NCI-H2107 treated with DMSO at 0.1 percent for 48 hours (cell line): ENCODE data around the gene FNIP2.
A peak's percentile ranks its signal among the peaks of the same experiment; 100 is the strongest.

Source experiments
- DNase-seq: peaks from one replicate; lab custom pipeline; 2025; ENCODE audit not compliant: unreplicated experiment; lab: John Stamatoyannopoulos, UW

The FNIP2 gene

DNA sequence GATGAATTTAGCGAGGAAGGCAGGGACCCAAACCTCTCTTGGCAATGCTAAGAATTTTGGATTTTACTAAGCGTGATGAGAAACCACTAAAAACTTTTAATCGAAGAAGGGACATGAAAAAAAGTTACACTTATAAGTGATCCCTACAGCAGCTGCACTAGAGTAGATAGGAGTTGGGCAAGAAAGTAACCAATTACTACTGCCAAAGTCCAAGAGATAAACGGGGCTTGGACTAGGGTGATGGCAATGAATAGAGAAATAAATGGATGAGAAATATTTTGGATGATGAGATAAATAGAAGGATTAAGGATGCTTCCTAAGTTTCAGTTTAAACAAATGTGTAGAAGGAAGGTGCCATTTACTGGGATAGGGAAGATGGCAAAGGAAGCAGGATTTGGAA, 6.3 kb upstream of the FNIP2 start:
- DNase-seq: no peak

DNA sequence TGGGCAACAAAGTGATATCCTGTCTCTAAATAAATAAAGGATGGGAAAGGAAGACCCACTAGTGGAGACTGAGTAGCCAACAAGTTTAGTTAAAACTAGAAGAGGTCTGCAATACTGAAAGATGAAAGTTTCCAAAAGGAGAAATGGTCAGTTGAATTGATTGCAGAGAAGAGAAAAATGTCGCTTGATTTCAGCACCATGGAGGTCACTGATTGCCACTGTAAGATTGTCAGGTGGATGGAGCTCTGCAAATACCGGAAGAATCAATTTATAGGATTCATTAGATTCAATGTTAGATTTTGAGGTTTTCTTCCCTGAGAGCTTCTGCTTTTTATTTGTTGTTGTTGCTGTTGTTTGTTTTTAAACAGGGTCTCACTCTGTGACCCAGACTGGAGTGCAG, 5.4 kb upstream of the FNIP2 start:
- no peak for DNase-seq

DNA sequence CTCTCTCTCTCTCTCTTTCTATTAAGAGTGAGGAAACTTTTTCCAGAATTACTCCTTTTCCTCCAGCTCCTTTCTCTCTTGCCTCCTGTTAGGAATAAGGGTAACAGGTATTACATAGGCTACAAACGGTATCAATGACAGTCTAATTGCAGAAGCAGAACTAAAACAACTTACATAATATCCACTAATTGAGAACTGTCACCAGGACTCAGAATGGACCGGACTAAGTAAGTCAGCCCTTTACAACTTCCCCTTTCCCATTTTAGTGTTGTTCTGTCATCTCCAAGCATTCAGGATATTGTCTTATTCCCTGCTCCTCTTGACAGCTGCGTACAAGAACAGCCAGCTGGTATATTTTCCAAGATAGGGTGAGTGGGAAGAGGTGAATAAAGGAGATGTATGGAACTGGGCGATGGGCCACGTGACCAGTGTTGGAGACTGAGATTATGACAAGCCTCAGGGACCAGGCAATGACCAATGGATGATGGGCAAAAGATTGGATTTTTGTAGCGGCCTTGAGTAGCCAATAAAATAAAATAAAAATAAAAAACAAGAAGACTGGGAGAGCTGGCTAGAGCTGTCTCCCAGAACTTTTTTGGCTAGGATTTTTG, 2.3 kb upstream of the FNIP2 start:
- DNase-seq: no peak

DNA sequence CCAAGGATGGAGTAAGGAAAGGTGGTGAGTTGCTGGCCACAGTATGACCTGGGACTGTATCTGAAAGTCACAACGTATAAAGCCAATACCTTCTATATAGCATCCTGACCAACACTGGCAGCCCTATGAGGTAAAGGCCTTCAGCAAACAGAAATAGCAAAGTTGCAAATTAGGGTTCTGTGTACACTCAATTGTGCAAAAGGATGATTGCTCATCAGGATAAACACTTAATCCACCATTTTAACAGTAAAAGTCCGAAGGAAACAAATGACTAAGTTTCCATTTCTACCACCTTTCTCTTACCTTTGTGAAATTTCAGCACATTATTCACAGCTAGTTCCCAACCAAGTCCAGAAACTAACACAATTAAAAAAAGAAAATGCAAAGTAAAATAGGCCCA, 1.4 kb upstream of the FNIP2 start:
- DNase-seq: no peak

DNA sequence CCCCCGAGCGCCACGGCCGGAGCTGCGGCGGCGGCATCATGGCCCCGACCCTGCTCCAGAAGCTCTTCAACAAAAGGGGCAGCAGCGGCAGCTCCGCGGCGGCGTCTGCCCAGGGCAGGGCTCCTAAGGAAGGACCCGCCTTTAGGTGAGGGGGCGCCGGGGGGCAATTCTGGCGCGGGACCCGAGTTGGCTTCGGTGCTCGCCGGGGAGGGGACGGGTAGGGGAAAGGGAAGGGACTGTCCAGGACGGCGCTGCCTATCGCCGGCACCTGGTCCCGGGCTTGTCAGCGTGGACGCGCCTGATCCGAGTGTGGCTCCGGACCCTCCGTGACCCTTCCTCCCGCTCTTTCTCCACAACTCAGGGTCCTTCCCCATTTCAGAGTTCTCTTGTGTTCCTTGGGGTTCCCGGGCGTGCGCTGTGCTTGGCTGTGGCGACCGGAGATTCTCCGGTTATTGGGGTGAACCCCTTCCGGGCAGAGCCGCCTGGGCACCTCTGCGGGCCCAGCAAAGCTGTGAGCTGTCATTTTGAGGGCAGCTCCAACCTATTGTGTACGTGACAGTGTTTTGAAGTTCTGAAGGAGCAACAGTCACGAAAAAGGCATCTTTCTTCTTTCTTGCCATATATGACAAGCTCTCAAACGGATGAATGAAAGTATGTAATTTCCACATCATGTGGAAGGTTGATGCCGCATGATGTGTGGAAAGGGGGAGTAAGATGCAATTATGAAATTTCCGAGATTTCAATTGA, 522 bp downstream of the FNIP2 start:
- DNase-seq: no peak

DNA sequence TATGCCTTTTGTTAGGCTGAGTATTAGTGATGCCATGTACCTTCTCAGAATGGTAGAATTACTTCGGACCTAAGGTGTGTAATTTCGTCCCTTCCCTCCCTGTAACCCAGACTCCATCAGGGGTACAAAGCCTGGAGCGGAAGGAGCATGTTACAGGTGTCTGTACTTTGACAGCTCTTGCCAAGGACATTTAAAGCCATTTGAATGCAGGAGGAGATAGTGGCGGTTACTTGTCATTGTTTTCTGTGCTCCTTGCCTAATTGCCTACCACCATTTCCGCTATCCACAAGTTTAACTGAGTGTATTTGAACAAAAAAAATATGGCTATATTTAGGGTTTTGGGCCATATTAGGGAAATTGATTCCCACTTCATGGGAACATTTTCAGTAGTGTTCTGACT, 1.8 kb downstream of the FNIP2 start:
- DNase-seq: no peak

DNA sequence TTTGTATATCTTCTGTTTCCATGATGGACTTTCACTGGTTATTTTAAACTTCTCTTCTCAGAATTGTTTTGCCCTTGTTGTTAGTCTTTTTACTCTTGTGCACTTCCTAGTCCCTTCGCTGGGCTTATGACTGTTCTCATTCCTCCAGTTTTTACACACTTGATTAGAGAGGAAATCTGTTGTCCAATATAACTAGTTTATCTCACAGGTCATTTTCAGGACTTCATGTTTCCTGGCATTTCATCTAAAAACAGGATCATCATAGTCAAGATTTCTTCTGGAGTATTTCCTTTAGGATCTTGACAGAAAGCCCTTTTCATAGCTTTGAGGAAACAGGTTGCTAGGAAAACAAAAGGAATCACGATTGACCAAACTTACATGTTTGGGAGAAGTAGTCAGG, 3.0 kb downstream of the FNIP2 start:
- no peak for DNase-seq

DNA sequence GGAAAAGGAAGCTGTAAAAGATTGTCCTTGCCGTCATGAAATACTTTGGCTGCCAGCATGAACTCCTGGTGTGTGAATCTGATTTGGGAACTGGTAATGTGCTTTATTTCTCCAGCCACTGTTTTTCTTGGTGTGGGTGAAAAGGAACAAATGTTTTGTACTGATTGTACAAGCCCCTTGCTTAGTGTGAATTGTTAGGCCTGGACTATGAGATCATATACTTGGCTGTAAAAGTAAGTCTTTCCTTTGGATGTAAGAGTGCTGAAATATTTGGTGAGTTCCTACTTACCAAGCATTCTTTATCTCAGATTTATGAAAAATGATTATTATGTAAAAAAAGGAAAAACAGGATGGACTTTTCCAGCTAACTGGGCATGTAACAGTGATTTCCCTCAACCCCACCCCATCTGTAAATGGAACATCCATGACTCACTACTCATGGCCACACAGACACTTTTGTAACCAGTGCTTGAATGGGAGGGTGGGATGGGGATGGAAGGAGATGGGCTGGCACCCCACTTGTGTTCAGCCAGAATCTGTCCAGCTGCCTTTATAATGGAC, 6.3 kb downstream of the FNIP2 start:
- no peak for DNase-seq

DNA sequence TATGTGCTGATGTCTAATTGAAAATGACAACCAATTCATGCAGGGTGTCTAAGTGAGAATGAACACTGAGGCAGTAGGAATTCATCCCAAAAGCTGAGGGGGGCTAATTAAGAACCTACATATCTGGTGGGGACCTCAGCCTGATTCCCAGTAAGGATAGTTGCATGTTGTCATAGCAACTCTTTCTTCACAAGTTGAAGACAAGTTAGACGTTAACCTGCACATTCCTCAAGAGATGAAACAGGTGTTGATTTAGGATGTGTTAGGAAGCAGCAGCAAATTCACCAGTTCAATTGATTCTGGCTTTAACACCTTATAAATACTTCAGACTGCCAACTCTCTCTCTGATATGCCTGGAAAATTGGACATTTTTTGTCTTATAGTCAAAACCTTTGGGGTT, 7.3 kb downstream of the FNIP2 start:
- DNase-seq: no peak

DNA sequence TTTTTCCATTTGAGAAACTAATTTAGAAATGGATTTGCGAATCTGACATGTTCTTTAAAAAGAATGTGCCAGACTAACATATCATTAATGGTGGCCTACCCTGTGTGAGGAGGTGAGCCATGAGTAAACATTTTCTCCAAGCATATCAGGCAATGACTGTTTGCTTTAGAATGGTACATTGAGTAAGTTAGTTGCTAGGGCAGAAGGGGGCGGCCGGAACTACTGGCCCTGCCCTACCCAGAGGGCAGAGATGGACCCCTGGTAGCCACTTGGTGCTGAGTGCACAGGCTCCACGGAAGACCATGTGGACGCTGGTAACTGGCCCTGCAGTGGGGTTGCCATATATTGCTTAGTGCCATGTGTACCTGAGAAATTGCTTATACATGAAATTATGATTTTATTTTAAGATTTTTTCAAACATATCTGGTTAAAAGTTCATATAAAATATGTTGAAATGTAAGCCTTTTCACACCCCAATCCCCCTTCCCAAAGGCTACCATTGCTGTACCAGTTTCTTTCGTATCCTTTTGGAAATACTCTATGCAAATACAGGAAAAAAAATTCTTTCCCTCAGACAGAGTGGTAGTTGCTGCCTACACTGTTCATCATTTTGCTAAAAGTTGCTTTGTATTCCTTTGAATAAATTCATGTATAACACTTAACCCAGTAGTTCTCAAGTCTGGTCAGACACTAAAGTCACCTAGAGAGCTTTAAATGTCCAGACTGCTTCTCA, 8.8 kb downstream of the FNIP2 start:
- no peak for DNase-seq

DNA sequence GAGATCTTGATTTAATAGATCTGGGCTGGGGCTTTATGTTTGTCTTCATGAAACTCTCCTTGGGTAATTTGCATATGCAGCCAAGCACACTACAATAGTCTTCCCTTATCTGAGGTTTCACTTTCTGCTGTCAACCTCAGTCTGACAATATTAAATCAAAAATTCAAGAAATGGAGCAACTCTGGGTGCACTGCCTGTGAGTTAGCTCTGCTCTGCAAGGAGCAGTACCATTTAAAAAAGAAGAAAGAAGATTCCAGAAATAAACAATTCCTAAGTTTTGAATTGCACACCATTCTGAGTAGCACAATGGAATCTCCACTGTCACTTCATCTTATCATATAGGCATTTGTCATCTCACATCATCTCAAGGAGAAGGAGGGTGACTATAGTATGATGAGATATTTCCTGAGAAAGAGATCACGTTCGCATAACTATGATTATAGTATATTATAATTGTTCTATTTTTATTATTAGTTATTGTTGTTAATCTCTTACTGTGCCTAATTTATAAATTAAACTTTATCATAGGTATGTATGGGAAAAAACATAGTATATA, 9.4 kb downstream of the FNIP2 start:
- DNase-seq: no peak

DNA sequence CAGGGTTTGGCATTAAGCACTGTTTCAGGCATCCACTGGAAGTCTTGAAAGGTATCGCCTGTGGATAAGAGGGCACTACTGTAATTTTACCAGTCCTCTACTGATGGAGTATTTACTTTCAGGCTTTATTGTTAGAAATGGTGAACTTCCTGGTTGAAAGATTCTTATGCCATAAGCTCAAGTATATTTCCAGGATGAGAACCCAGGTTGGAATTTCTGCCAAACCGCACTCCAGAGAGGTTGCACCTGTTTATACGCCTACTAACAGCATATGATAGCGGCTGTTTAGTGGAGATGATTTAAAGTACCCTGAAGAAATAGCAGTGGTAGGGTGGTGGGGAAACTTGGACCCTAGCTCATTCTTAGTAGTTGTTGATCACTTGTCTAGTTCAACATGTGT, 9.9 kb downstream of the FNIP2 start:
- DNase-seq: peak; percentile 71

DNA sequence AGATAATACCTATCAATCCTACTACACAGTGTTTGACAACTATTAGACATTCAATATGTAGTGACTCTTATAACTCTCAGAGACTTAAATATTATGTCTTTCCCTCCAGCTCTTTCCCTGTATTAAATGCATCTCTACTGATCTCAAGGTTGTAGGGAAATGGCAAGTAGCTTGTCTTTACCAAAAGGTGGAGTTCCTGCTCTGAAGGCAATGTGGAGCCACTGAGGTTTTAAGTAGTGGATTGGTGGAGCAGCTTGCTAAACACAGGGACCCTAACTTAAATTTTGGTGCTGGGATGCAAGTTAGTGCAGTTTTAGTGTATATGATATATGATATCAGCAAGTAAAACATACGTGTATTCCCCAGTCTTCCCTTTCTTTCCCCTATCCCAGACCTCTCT, 13.1 kb downstream of the FNIP2 start:
- DNase-seq: no peak

DNA sequence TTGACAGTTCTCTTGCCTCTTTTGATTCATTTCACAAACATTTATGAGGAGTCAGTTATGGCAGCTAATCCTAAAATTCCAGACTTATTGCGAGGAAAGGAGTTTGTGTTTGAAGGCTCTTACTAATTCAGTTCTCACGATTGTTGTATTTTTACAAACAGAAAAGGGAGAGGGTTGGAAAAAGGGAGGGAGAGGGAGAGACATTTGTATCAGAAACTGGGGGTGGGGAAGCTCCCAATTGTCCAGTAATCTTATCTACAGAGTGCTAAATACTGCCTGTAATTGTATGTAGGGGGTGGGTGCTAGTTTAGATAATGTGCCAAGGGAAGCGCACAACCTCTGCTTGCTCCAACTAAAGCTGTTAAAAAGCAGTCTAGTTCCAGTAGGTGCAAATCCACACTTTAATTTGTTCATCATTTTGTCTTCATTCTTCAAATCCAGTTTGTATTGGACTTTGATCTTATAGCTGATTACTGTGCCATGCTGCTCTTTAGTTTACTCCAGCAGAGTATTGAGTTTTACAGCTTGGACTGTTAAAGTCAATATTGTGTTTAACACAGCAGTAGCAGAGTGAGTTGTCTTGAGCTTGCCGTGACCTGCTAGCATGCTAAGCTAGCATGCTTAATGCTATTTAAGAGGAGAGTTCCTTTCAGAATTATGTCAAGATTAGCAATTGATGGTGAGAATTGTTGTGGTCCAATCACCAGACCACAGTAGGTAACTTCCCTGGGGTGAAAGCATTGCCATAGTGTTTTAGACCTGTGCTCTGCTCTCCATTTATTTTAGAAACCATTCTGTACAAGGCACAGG, 13.9 kb downstream of the FNIP2 start:
- DNase-seq: no peak

DNA sequence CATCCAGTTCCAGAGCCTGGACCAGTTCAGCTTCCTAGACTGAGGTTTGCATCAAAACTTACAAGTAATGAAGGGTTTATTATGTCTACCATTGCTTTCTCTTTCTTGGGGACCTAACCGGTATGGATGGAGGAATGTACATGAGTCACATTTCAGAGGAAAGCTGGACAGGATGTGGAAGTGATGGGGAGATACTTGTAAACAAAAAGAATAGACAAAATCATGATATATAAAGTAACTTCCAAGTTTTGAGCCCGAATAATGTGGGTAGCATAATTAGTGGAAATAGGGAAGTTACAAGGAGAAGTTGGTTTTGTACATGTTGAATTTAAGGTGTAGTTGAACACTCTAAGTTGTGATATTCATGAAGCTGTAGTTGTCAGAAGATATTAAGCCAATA, 15.0 kb downstream of the FNIP2 start:
- DNase-seq: no peak

DNA sequence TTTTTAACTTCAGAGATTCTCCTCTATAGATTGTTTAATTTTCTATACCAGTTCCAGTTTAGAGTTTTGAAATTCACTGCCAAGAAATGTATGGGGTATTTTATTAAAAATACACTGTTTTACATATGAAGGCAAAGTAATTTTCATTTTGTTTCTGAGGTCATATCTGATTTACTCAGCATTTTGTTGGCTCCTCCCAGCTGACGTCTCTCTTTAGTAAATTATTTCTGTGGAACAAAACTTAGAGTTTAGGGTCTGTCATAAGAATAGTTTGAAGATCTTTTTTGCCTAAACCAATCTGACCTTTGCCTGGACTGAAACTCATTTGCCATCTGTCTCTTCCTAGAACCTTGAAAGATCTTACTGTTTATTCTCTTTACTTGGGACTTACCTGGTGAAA, 16.9 kb downstream of the FNIP2 start:
- DNase-seq: no peak

DNA sequence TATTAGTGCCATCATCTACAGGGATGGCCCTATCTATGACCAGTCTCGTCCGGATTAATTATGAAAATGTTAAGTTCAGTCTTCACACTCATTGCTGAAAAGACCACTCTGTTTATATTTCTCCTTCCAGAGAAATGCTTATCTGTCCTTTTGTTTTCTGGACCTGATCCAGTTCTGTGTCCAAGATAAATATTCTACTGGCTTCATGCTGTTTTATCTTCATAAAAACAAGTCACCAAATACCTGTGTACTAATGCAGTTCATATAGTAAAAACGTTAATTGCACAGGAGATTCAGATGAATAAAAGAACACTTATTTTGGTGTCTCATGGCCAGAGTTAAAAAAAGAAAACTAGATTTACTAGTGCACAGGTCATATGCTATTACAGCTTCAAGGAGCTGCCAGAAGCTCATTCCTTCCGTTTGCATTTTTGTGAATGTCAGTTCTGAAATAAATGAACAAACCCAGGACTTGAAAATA, 17.3 kb downstream of the FNIP2 start:
- no peak for DNase-seq

DNA sequence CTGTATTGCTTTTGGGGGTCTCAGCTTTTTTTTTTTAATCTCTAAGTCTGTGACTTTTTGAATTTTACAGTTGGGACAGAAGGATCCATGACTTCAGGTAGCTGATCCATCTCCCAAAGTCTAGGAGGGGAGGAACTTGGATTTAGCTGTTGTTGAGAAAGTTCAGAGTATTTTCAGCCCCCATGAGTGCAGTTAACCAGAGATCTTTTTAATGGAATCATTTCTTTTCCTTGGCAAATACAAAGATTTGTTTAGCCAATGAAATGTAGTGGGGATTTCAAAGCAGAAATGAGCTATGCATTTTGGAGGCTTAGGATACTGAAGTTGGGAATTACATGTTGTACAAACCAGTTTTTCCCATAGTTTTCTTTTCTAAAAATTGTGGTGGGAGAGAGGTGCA, 18.1 kb downstream of the FNIP2 start:
- DNase-seq: no peak

DNA sequence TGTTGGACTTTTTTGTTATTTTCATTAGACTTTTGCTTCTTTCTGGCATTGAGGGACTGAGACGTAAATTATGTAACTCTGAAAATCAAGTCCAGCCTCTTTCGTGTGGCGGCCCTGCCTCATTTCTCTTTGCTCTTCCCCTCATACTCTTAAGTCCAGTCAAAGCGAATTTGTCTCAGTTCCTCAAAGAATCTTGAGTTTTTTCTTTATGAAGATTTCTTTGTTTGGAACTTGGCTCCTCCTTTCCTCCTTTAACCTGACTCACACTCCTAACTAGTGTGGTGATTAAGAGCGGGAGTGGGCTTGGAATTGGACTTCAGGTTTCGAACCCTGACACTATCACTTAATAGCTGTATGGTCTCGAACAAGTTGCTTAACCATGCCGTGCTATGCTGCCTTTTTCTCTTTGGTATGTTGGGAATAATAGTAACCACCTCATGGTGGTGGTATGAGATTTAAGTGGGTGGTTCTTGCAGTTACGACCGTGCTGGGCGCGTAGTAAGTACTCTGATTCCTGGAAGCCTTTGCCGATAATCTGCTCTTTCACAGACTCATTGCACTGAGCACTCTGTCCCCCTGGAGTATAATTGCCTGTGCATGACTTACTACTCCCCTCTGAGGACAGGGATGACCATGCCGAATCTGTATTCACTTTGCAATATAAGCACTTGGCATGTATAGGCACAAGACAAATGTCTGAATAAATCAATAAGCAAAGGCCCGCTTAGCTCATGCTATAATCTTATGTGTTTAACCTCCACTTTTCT, 19.1 kb downstream of the FNIP2 start:
- DNase-seq: no peak

DNA sequence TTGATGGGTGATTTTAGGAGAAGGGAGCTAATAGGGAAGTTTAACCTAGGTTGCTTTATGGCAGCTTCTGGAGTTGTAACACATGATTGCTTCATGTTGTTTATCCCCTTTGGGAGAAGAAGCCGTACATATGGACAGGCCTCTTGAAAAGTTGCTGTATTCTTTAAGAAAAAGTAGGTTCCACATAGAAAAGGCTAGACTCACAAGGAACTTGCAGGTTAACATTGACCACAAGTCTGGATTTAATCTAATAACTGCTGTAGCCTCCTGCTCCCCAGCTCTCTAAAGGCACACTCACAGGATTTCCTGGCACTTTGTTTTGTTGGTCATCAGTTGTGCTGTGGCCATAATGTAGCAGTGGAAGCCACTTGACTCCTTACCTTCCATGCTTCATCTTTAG, 19.7 kb downstream of the FNIP2 start:
- DNase-seq: no peak
